ENCODE data around the gene CDH4. TPM values are rescaled to one million over a fixed set of nuclear protein-coding genes. Genes with fewer than 3 reads are reported as not detected.
"Not testable (repeated sequence)": the region's sequence is repeated elsewhere in the genome, so short reads cannot be mapped to it uniquely, and the experiment has no call there.

The CDH4 gene
- total RNA-seq, 2 donors from 2014 or later = 0.29 to 0.45 TPM

DNA sequence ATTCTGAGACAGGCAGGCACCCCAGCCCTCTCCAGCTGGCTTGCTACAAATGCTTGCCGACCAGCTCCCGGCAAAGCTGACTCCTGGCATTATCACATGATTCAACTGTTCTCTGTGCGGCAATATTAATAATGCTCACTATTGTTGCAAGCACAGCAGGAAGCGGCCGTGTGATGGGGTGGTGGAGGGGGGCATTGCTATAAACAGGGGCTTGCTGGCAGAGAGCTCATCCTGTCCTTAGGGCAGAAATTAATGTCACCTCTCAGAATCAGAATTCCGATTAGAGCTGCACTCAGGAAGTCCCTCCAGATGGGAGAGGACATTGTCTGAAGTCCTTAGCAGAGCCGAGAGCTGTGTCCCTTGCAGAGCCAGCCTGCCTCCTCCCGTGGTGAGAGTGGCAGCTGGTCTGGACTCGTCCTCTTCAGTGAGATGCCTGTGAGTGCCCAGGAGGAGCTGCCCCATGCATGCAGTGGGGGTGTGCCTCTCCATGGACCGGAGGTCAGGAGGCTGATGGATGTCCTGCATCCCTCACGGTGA is 162.5 kb downstream of the CDH4 start:
- Mint-ChIP-seq H3K9me3 (no peaks in the 10 kb centered on the region), H3K27ac (no peak overlapping the region), H3K4me3 (no peak overlapping the region), H3K36me3 (ENCODE audit: low read depth) (no peaks in the 10 kb centered on the region), H3K27me3 (no peaks in the 10 kb centered on the region), H3K4me1 (no peaks in the 10 kb centered on the region)
- ATAC-seq (replicated peaks) = no peak

DNA sequence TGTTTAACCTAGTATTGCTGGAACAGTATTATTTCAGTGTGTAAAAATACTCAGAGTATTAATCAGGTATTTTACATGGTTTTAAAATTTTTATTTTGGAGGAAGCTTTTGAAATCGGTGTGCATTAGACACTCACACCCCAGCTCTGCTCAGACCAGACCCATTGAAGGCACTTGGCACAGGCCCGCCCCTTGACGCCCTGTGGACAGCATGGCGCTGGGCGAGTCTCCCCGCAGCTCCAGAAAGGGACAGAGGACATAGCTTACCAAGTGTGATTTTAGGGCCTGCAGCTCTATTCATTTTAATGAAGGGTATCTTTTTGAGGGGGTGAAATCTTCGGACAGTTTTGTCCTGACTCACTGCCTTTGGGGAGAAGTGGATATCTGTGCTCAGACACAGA is 164.5 kb downstream of the CDH4 start:
- H3K9me3 Mint-ChIP-seq = no peaks in the 10 kb centered on the region

DNA sequence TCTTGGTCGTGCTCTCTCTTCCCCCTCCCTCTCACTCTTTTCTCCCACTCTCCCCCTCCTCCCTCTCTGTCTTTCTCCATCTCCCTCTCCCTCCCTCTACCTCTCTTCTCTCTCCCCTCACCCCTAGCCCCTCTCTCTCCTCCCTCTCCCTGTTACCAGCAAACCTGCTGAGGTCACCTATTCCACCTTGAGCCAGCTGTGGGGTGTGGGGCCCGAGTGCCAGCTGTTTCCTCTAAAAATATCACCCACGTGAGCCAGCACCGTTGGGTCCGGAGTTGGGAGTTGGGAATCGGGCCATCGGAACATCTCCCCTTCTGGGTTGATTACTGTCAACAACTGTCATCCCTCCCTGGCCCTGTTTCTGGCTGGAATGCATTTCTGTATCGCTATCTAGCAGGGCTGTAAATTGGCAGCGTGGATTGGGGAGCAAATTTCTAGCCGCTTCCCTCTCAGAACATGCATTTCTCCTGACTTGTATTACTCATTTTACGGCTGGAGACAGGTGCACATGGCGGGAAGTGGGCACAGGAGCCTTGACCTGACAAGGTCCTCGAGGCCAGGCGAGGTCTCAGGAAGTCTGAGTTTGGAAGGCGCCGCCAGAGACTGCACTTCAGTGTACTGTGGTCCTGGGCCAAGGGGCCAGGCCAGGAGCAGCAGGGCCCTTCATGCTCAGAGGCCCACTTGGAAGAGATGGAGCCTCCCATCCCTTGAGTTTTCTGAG is 165.3 kb downstream of the CDH4 start:
- Mint-ChIP-seq H3K27me3 (no peaks in the 10 kb centered on the region), H3K36me3 (ENCODE audit: low read depth) (no peaks in the 10 kb centered on the region), H3K4me3 (no peak overlapping the region), H3K4me1 (no peaks in the 10 kb centered on the region), H3K9me3 (no peaks in the 10 kb centered on the region), H3K27ac (no peak overlapping the region)
- no peak for ATAC-seq (replicated peaks)

More for the DNA sequence above, 164.5 kb downstream of the CDH4 start:
- Mint-ChIP-seq H3K4me3 (no peak overlapping the region), H3K27ac (no peak overlapping the region), H3K4me1 (no peaks in the 10 kb centered on the region), H3K27me3 (no peaks in the 10 kb centered on the region), H3K36me3 (ENCODE audit: low read depth) (no peaks in the 10 kb centered on the region)
- ATAC-seq (replicated peaks) = no peak

DNA sequence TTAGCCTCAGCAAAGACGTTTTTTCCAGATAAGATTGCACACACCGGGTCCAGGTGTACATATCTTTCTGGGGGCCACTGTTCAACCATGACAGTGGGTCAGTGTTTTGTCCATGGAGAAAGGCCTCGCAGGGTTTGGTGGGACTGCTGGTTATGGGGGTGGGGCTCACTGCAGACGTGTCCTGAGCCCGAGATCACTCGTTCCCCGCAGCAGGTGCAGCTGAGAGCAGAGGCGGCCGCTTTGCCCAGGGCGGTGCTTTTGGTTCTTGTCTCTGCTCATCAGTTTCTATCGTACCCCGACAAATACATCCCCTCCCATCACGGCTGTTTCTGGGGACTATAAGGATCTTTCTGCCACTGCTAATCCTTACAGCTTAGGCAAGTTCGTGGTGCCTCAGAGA is 166.9 kb downstream of the CDH4 start:
- H3K4me3 Mint-ChIP-seq = no peak overlapping the region
- no peaks in the 10 kb centered on the region for H3K9me3 Mint-ChIP-seq
- no peak for ATAC-seq (replicated peaks)
- H3K4me1 Mint-ChIP-seq = no peaks in the 10 kb centered on the region
- H3K27ac Mint-ChIP-seq = no peak overlapping the region
- no peaks in the 10 kb centered on the region for H3K36me3 Mint-ChIP-seq (ENCODE audit: low read depth)
- H3K27me3 Mint-ChIP-seq = no peaks in the 10 kb centered on the region

DNA sequence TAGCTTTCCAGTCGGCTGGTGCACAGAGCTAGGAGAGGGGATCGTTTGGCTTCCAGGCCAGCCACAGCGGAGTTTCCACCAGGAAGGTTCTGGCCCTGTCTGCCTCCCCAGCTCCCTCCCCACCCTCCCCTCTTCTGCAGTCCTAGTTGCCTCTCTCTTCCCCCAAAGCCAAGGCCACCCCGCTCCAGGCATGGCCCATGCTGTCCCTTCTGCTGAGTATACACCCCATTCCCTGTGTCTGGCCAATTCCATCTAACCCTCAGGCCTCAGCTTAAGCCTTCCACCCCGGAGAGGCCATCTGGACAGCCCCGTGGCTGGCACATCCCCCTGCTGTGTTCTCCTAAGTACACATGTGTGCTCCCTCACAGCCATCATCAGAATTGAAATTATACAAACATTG is 167.4 kb downstream of the CDH4 start:
- Mint-ChIP-seq H3K27me3 (no peaks in the 10 kb centered on the region), H3K27ac (no peak overlapping the region), H3K9me3 (no peaks in the 10 kb centered on the region), H3K36me3 (ENCODE audit: low read depth) (no peaks in the 10 kb centered on the region), H3K4me3 (no peak overlapping the region), H3K4me1 (no peaks in the 10 kb centered on the region)
- ATAC-seq (replicated peaks) = no peak

DNA sequence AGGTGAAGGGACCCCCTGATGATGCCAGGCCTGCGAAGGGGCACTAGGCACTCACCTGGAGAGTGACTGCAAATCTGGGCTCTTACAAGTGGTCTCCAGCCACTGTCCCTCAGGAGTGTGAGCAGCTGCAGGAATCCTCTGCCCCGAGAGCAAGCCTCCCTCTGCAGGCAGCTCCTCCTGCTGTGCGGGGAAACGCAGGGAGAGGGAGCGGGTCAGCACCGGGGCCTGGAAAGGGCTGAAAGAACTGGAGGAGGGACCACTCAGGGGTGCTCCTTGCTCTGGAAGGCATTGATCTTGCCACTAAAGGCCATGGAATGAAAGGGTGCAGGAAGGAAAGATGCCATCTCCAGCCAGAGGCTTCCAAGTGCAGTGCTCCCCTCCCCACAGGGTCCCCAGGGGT is 168.0 kb downstream of the CDH4 start:
- Mint-ChIP-seq H3K27ac (no peak overlapping the region), H3K27me3 (no peaks in the 10 kb centered on the region), H3K4me3 (no peak overlapping the region), H3K9me3 (no peaks in the 10 kb centered on the region), H3K36me3 (ENCODE audit: low read depth) (no peaks in the 10 kb centered on the region), H3K4me1 (no peaks in the 10 kb centered on the region)
- ATAC-seq (replicated peaks) = no peak

DNA sequence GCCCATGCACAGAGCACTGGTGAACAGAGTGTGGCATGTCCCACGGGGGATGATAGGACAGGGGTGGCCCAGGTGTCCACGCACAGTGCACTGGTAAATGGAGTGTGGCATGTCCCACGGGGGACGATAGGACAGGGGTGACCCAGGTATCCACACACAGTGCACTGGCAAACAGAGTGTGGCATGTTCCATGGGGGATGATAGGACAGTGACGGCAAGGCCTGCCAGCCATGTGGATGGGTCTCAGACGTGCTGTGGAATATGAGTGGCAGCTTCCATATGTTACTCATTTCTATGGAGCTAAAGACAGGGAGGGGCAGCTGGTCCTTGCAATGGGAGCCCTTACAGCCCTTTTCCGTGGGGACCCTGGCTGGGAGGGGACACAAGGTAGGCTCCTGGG is 168.7 kb downstream of the CDH4 start:
- H3K4me3 Mint-ChIP-seq = no peak overlapping the region
- no peak for ATAC-seq (replicated peaks)
- no peaks in the 10 kb centered on the region for H3K9me3 Mint-ChIP-seq
- no peaks in the 10 kb centered on the region for H3K4me1 Mint-ChIP-seq
- no peaks in the 10 kb centered on the region for H3K36me3 Mint-ChIP-seq (ENCODE audit: low read depth)
- H3K27me3 Mint-ChIP-seq = no peaks in the 10 kb centered on the region
- H3K27ac Mint-ChIP-seq = no peak overlapping the region

DNA sequence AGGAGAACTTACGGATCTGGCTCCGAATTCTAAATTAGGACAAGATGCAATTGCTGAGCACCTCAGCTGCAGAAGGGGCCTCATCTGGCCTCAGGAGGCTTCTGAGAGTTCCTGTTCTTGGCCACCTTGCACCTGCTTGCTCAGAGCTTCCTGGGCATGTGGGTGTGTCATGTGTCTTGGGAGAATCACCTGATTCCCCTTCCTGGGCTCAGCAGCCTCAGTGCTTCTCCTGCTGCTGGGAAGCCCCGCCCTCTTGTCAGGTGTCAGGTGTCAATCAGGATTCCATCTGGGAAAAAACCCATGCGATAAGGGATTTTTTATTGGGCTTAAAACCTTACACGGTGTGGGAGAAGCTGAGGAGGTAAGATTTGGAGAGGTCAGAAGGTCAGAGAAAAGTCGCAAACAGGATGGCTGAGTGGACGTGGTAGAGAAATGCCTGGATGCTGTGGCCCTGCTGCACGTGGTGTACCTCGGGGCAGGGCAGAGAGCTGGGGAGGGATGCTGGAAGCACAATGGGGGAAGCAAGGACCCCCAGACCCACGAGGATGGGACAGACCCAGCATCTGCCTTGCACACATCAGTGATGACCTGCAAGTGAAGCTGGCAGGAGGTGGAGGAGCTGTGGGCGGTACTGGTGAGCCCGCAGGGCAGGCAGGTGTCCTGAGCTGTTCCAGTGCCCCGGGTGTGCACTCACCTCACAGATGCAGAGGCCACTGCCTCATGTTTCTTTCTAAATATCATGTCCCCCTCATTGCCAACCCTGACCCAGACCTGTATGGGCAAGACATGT is 170.8 kb downstream of the CDH4 start:
- Mint-ChIP-seq H3K27me3 (no peaks in the 10 kb centered on the region), H3K27ac (no peak overlapping the region), H3K4me1 (no peaks in the 10 kb centered on the region), H3K36me3 (ENCODE audit: low read depth) (no peaks in the 10 kb centered on the region), H3K4me3 (no peak overlapping the region), H3K9me3 (no peaks in the 10 kb centered on the region)
- ATAC-seq (replicated peaks) = no peak

DNA sequence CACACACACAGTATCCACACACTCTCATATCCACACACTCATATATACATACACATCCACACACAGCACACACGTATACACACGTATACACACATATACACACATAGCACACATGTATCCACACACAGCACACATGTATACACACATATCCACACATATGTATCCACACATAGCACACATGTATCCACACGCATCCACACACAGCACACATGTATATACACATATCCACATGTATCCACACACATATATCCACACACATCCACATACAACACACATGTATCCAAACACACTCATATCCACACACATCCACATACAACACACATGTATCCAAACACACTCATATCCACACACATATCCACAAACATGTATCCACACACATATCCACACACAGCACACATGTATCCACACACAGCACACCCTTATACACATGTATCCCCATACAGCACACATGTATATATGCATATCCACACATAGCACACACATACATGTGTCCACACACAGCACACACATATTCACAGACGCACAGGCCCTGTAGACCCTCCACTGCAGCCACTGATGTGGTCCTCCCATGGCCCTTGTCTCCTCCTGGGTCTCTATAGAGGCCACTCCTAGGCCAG is 172.1 kb downstream of the CDH4 start:
- no peak for ATAC-seq (replicated peaks)
- no peaks in the 10 kb centered on the region for H3K27me3 Mint-ChIP-seq

DNA sequence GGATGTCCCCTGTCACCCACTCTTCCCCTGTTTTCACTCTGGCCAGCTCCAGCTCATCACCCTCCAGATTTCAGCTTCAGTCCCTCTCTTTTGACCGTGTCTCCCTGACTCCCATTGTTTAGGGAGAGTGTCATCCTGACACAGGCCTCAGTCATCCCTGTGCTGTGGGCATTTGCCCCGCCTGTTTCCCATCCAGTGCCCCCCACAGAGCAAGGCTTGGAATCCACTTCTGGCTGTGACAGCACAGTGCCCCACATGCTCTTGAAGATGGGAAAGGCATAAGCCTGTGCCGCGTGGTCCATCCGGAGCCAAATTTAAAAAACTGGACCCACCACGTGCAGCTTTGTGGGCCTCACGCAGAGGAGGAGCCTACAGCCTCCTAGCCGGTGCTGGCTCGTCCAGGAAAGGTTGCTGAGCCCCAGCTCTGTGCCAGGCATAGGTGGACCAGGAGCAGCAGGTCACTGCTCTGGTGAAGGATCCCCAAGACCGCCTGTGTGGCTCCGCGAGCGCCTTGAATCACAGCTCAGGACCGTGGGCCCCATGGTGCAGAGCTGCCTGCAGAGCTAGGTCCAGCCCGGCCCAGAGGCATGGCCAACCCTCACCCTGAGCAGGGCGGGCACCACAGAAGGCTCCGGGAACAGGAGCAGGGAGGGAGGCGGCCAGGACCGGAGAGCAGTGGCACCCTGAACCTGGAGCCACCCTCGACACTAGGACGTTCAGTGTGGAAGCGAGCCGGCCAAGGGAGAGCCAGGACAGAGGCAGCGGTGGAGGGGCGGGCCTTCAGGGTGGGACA is 172.8 kb downstream of the CDH4 start:
- H3K36me3 Mint-ChIP-seq (ENCODE audit: low read depth) = no peaks in the 10 kb centered on the region
- H3K27ac Mint-ChIP-seq = no peak overlapping the region
- H3K4me1 Mint-ChIP-seq = no peaks in the 10 kb centered on the region
- no peaks in the 10 kb centered on the region for H3K27me3 Mint-ChIP-seq
- no peak overlapping the region for H3K4me3 Mint-ChIP-seq
- ATAC-seq (replicated peaks) = no peak
- H3K9me3 Mint-ChIP-seq = peaks cover 5% of the 10 kb centered on the region

More for the DNA sequence above, 172.1 kb downstream of the CDH4 start:
- Mint-ChIP-seq H3K9me3 (peaks cover under 1% of the 10 kb centered on the region), H3K27ac (no peak overlapping the region), H3K4me3 (no peak overlapping the region), H3K4me1 (no peaks in the 10 kb centered on the region), H3K36me3 (ENCODE audit: low read depth) (no peaks in the 10 kb centered on the region)

DNA sequence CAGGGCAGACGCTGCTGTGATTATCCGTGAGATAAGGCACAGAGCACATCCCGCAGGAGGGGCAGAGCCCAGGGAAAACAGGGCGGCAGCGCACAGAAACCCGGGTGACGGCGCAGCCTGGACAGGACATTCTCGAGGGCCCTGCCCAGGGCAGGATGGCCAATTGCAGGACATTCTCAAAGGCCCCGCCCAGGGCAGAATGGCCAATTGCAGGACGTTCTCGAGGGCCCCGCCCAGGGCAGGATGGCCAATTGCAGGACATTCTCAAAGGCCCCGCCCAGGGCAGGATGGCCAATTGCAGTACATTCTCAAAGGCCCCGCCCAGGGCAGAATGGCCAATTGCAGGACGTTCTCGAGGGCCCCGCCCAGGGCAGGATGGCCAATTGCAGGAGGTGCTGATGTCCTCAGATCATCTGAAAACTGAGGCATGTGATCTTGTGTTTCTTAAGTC is 173.5 kb downstream of the CDH4 start:
- ATAC-seq (replicated peaks); H3K27me3 Mint-ChIP-seq; H3K4me3 Mint-ChIP-seq; H3K9me3 Mint-ChIP-seq; H3K4me1 Mint-ChIP-seq; H3K36me3 Mint-ChIP-seq (ENCODE audit: low read depth); H3K27ac Mint-ChIP-seq: not testable (repeated sequence)

DNA sequence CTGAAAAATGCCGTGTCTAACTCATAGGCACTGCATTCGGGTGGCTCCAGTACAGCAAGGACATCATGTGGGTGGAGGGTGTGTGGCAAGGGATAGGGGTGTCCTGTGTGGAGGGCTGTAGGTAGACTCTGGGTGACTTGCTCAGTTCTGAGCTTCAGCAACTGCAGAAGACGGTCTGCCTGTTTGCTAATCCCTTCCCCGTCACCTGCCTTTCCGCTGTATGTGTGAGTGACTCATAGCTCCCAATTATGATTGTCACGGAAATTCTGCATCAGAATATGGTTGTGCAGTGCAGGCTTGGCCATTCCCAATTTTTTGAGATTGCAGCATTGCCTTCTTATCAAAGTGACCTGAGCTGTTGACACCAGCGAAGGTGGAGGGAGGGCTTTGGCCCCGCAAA is 174.3 kb downstream of the CDH4 start:
- H3K27me3 Mint-ChIP-seq = no peaks in the 10 kb centered on the region

DNA sequence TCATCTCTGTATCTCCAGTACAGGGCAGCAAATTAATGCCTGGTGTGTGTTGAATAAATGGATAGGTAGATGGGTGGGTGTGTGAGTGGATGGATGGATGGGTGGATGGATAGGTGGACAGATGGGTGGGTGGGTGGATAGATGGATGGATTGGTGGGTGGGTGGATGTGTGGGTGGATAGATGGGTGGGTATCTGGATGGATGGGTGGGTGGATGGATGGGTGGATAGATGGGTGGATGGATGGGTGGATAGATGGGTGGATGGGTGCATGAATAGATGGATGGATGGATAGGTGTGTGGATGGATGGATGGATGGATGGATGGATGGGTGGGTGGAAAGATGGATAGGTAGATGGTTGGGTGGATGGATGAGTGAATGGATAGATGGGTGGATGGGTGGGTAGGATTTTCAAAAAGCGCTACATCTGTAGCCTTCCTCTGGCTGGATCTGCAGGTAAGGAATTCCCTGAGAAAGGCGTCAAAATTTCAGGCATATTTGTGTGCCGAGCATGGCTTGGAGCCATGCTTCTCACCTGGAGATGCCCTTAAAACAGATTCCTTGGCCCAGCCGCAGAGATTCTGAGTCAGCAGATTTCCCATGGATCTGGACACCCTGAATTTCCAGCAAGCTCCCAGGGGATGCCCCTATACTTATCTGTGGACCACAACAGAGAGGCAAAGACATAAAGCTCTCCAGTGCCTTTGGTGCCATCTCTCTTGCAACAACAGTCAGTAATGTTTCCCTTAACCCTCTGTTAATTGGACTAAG is 177.6 kb downstream of the CDH4 start:
- Mint-ChIP-seq H3K9me3 (peaks cover 5% of the 10 kb centered on the region), H3K36me3 (ENCODE audit: low read depth) (no peaks in the 10 kb centered on the region), H3K4me3 (no peak overlapping the region), H3K27ac (no peak overlapping the region), H3K27me3 (peaks cover 4% of the 10 kb centered on the region), H3K4me1 (no peaks in the 10 kb centered on the region)
- ATAC-seq (replicated peaks) = no peak

More for the DNA sequence above, 174.3 kb downstream of the CDH4 start:
- Mint-ChIP-seq H3K36me3 (ENCODE audit: low read depth) (no peaks in the 10 kb centered on the region), H3K4me3 (no peak overlapping the region), H3K9me3 (peaks cover 5% of the 10 kb centered on the region), H3K4me1 (no peaks in the 10 kb centered on the region), H3K27ac (no peak overlapping the region)
- no peak for ATAC-seq (replicated peaks)
